CD14-positive monocyte (primary cell): ENCODE measurements around the gene FKBP5. TPM values are rescaled to one million over a fixed set of nuclear protein-coding genes. Genes with fewer than 3 reads are reported as not detected.

Source experiments
- DNase-seq, 3 donors: peaks; one replicate each; pipeline ENCODE4 v3.0.0-alpha.2; 2011 to 2022
- H2AFZ ChIP-seq: 2 replicates; pipeline ENCODE4 v1.6.0; 2012; ENCODE audit warnings: mild to moderate bottlenecking, low read depth, low read length, inconsistent platforms; ENCODE audit not compliant: insufficient read depth, poor library complexity, severe bottlenecking
- H3K27ac ChIP-seq, 2 donors: 1 replicate in 1 of 2; 2 replicates in 1 of 2; pipeline ENCODE4 v1.5.1; 2012 to 2013; ENCODE audit warnings: low read length in 2 of 2, control low read depth in 1 of 2, inconsistent platforms in 1 of 2, low read depth in 1 of 2, mild to moderate bottlenecking in 1 of 2
- H3K27me3 ChIP-seq, 2 donors: one replicate each; pipeline versions ENCODE4 v1.6.0 to v1.6.1; 2011 to 2013; ENCODE audit warnings: low read length in 2 of 2; ENCODE audit not compliant: control insufficient read depth in 2 of 2, insufficient read depth in 2 of 2
- H3K36me3 ChIP-seq, 2 donors: replicated peaks in 1 of 2; 1 replicate in 1 of 2; 2 replicates in 1 of 2; pipeline versions ENCODE4 v1.5.1 to v1.6.1; 2012 to 2013; ENCODE audit warnings: low read length in 2 of 2, control low read depth in 1 of 2, inconsistent platforms in 1 of 2, mild to moderate bottlenecking in 1 of 2; ENCODE audit not compliant: insufficient read depth in 2 of 2, control insufficient read depth in 1 of 2
- H3K4me1 ChIP-seq, 2 donors: 1 replicate in 1 of 2; 2 replicates in 1 of 2; pipeline versions ENCODE4 v1.5.1 to v1.6.1; 2012 to 2013; ENCODE audit warnings: low read length in 2 of 2, control low read depth in 1 of 2, inconsistent platforms in 1 of 2, mild to moderate bottlenecking in 1 of 2, moderate library complexity in 1 of 2; ENCODE audit not compliant: insufficient read depth in 2 of 2, control insufficient read depth in 1 of 2
- H3K4me2 ChIP-seq: replicated peaks from 2 replicates; pipeline ENCODE3; 2012; ENCODE audit warnings: low read length, moderate library complexity, mild to moderate bottlenecking; ENCODE audit not compliant: poor library complexity, severe bottlenecking; ENCODE audit errors: extremely low read depth
- H3K4me3 ChIP-seq, 3 experiments: fragments of 200-600 bp in 1 of 3; sonication (generic) in 1 of 3; replicated peaks in 1 of 3; 1 replicate in 2 of 3; 2 replicates in 1 of 3; pipeline ENCODE4 v1.5.1; 2011 to 2013; ENCODE audit warnings: low read length in 3 of 3, mild to moderate bottlenecking in 3 of 3, control low read depth in 2 of 3, low read depth in 2 of 3, inconsistent platforms in 1 of 3, moderate library complexity in 1 of 3
- H3K79me2 ChIP-seq: 2 replicates; pipeline ENCODE4 v1.6.0; 2012; ENCODE audit warnings: mild to moderate bottlenecking, control low read depth, inconsistent platforms, low read length, moderate library complexity; ENCODE audit not compliant: insufficient read depth
- H3K9ac ChIP-seq: 2 replicates; pipeline ENCODE4 v1.6.0; 2017; ENCODE audit warnings: low read length, mild to moderate bottlenecking; ENCODE audit not compliant: insufficient read depth, poor library complexity, severe bottlenecking
- H3K9me3 ChIP-seq, 2 donors: replicated peaks in 1 of 2; 1 replicate in 1 of 2; 2 replicates in 1 of 2; pipeline versions ENCODE4 v1.5.1 to v1.6.1; 2012 to 2013; ENCODE audit warnings: low read length in 2 of 2, control low read depth in 1 of 2; ENCODE audit not compliant: control insufficient read depth in 1 of 2, insufficient read depth in 1 of 2
- H4K20me1 ChIP-seq: 2 replicates; pipeline ENCODE4 v1.6.0; 2012; ENCODE audit warnings: mild to moderate bottlenecking, low read length, control low read depth, moderate library complexity; ENCODE audit not compliant: insufficient read depth
- H3K27ac Mint-ChIP-seq, 7 donors: one replicate each; pipeline ENCODE4 v1.8.0; 2020; ENCODE audit warnings: mild to moderate bottlenecking in 7 of 7, mixed read lengths in 7 of 7, moderate library complexity in 6 of 7, inconsistent platforms in 2 of 7
- H3K27me3 Mint-ChIP-seq, 3 donors: one replicate each; pipeline ENCODE4 v1.8.0; 2021 to 2022; ENCODE audit warnings: low read depth in 3 of 3, mild to moderate bottlenecking in 3 of 3, mixed read lengths in 3 of 3, moderate library complexity in 3 of 3, inconsistent platforms in 1 of 3
- H3K36me3 Mint-ChIP-seq, 2 donors: one replicate each; pipeline ENCODE4 v1.8.0; 2020; ENCODE audit warnings: mixed read lengths in 2 of 2, inconsistent platforms in 1 of 2, mild to moderate bottlenecking in 1 of 2
- H3K4me1 Mint-ChIP-seq: one replicate; pipeline ENCODE4 v1.8.0; 2020; ENCODE audit warnings: mild to moderate bottlenecking, mixed read lengths
- H3K4me3 Mint-ChIP-seq, 2 donors: one replicate each; pipeline ENCODE4 v1.8.0; 2020; ENCODE audit warnings: mild to moderate bottlenecking in 2 of 2, mixed read lengths in 2 of 2, moderate library complexity in 1 of 2
- H3K9me3 Mint-ChIP-seq, 7 donors: one replicate each; pipeline ENCODE4 v1.8.0; 2020 to 2022; ENCODE audit warnings: mixed read lengths in 7 of 7, mild to moderate bottlenecking in 6 of 7, moderate library complexity in 6 of 7, inconsistent platforms in 2 of 7
- WGBS: methylation state at CpG from one replicate; pipeline ENCODE4 v1.1.5; 2013; ENCODE audit warnings: missing lambda C conversion rate; ENCODE audit not compliant: insufficient coverage; 5-methylcytosine and 5-hydroxymethylcytosine counted together
- intact Hi-C, 2 donors: fragments of 100-400 bp; cut with micrococcal nuclease; formaldehyde crosslinking; loops; one replicate each; pipeline versions ENCODE4 v1.15.0 to v1.15.1; 2023
- polyA plus RNA-seq, 3 donors: library from polyadenylated mRNA; depleted of rRNA in 1 of 3; unstranded in 2 of 3; stranded (reverse) in 1 of 3; fragments of 300-500 nt in 2 of 3; fragments of >200 nt in 1 of 3; fragmentation: Illumina TruSeq in 2 of 3; gene quantifications; 1 replicate in 2 of 3; 2 replicates in 1 of 3; pipeline ENCODE4 v1.2.3, GENCODE V29; 2012 to 2021
- TF ChIP-seq, protein P1 (sequence below): fragments of 200-600 bp; IDR thresholded peaks from one replicate; pipeline ENCODE4 v1.8.0; 2022; ENCODE audit warnings: antibody characterized with exemption, mild to moderate bottlenecking

Gene FKBP5
- polyA plus RNA-seq, 3 donors, result 20.2 to 58.5 (median 56.9) TPM

DNA sequence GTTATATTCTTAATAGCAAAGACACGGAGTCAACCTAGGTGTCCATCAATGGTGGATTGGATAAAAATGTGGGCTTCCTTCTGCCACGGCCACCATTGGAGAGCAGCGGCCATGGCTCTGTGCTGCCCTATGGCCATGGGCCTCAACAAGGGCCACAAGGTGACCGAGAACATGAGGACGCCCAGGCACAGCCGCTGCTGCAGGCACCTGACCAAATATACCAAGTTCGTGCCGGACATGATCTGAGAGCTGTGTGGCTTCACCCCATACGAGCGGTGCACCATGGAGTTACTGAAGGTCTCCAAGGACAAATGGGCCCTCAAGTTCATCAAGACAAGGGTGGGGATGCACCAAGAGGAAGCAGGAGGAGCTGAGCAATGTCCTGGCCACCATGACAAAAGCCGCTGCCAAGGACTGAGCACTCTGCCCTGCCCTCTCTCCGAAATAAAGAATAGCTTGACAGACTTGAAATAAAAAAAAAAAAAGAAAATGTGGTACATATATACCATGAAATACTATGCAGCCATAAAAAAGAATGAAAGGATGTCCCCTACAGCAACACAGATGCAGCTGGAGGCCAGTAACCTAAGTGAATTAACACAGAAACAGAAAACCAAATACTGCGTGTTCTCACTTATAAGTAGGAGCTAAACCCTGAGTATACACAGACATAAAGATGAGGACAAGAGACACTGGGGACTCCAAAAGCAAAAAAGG, 81.0 kb downstream of the FKBP5 start:
- intact Hi-C loops, result loop anchor here in 1 of 2 donors (10.0 kb wide), 1 partner anchor 67 kb away; no protein-coding TSS in a partner anchor
- H3K4me1 ChIP-seq, result peaks cover 10 to 16% of the 10 kb centered on the region in 2 donors
- Mint-ChIP-seq H3K27me3 (peaks cover 0 to 2% (median 0%) of the 10 kb centered on the region in 3 donors), H3K9me3 (peaks cover 6 to 12% (median 7%) of the 10 kb centered on the region in 7 donors), H3K36me3 (peaks cover 56 to 68% of the 10 kb centered on the region in 2 donors), H3K4me3 (no peak overlapping the region), H3K4me1 (peaks cover 28% of the 10 kb centered on the region), H3K27ac (peak overlapping the region in 4 of 7 donors; percentile 3 to 60 (median 34))
- H2AFZ ChIP-seq, result no peak overlapping the region
- H3K9me3 ChIP-seq, result peaks cover 3 to 4% of the 10 kb centered on the region in 2 donors
- no peak overlapping the region for H3K27ac ChIP-seq
- 88% methylated on average over 9 of the region's 13 CpGs for WGBS
- peaks cover 58% of the 10 kb centered on the region for H3K79me2 ChIP-seq
- H3K9ac ChIP-seq, result no peak overlapping the region
- peaks cover 13% of the 10 kb centered on the region for H4K20me1 ChIP-seq
- H3K27me3 ChIP-seq, result no peaks in the 10 kb centered on the region
- no peak overlapping the region for H3K4me3 ChIP-seq
- TF ChIP-seq, protein P1, sequence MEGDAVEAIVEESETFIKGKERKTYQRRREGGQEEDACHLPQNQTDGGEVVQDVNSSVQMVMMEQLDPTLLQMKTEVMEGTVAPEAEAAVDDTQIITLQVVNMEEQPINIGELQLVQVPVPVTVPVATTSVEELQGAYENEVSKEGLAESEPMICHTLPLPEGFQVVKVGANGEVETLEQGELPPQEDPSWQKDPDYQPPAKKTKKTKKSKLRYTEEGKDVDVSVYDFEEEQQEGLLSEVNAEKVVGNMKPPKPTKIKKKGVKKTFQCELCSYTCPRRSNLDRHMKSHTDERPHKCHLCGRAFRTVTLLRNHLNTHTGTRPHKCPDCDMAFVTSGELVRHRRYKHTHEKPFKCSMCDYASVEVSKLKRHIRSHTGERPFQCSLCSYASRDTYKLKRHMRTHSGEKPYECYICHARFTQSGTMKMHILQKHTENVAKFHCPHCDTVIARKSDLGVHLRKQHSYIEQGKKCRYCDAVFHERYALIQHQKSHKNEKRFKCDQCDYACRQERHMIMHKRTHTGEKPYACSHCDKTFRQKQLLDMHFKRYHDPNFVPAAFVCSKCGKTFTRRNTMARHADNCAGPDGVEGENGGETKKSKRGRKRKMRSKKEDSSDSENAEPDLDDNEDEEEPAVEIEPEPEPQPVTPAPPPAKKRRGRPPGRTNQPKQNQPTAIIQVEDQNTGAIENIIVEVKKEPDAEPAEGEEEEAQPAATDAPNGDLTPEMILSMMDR, result no peak
- peaks cover 21 to 56% of the 10 kb centered on the region in 2 donors for H3K36me3 ChIP-seq
- H3K4me2 ChIP-seq, result no peak overlapping the region
- DNase-seq, result no peak

DNA sequence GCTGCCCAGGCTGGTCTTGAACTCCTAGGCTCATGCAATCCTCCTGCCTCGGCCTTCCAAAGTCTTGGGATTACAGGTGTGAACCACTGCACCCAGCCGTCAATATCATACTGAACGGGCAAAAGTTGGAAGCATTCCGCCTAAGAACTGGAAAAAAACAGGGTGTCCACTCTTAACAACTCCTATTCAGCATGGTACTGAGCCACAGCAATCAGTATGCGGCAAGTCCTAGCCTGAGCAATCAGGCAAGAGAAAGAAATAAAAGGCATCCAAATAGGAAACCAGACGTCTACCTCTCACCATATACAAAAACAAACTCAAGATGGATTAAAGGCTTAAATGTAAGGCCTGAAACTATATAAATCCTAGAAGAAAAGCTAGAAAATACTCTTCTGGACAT, 83.1 kb downstream of the FKBP5 start:
- no peak overlapping the region for H2AFZ ChIP-seq
- Mint-ChIP-seq H3K4me1 (peaks cover 46% of the 10 kb centered on the region), H3K9me3 (peaks cover 0 to 4% (median 0%) of the 10 kb centered on the region in 7 donors), H3K27me3 (peaks cover 0 to 2% (median 0%) of the 10 kb centered on the region in 3 donors), H3K4me3 (no peak overlapping the region), H3K36me3 (peaks cover 36 to 50% of the 10 kb centered on the region in 2 donors), H3K27ac (peak overlapping the region in 1 of 7 donors; percentile 35)
- H4K20me1 ChIP-seq, result peaks cover 26% of the 10 kb centered on the region
- peaks cover 56% of the 10 kb centered on the region for H3K79me2 ChIP-seq
- H3K4me1 ChIP-seq, result peaks cover 29 to 37% of the 10 kb centered on the region in 2 donors
- H3K27ac ChIP-seq, result peak overlapping the region in 1 of 2 donors; percentile 23
- no peak for DNase-seq
- H3K27me3 ChIP-seq, result no peaks in the 10 kb centered on the region
- no peak overlapping the region for H3K9ac ChIP-seq
- TF ChIP-seq, protein P1, result no peak
- H3K9me3 ChIP-seq, result no peaks in the 10 kb centered on the region
- no peak overlapping the region for H3K4me2 ChIP-seq
- intact Hi-C loops, result loop anchor here in 1 of 2 donors (10.0 kb wide), 1 partner anchor 69 kb away; no protein-coding TSS in a partner anchor
- WGBS, result 97% methylated on average over 3 of the region's 6 CpGs
- no peak overlapping the region for H3K4me3 ChIP-seq
- H3K36me3 ChIP-seq, result peaks cover 12 to 35% of the 10 kb centered on the region in 2 donors
